Neuronal stem cell (in vitro differentiated cells): ENCODE data around the gene CTTNBP2.

ENCODE experiments used
- DNase-seq: peaks from one replicate; pipeline ENCODE4 v3.0.0-alpha.2; 2013; ENCODE audit warnings: low spot score
- H2AFZ ChIP-seq: one replicate; pipeline ENCODE4 v1.6.1; 2013; ENCODE audit warnings: mild to moderate bottlenecking, low read length, inconsistent platforms
- H2AK5ac ChIP-seq: 2 replicates; pipeline ENCODE4 v1.6.1; 2013; ENCODE audit warnings: low read depth, mild to moderate bottlenecking, inconsistent platforms, low read length, moderate library complexity, mixed read lengths
- H2BK120ac ChIP-seq: 2 replicates; pipeline ENCODE4 v1.6.1; 2013; ENCODE audit warnings: low read depth, mild to moderate bottlenecking, inconsistent platforms, low read length, moderate library complexity, mixed read lengths
- H2BK12ac ChIP-seq: one replicate; pipeline ENCODE4 v1.6.1; 2013; ENCODE audit warnings: low read length, inconsistent platforms
- H2BK15ac ChIP-seq: 2 replicates; pipeline ENCODE4 v1.6.1; 2013; ENCODE audit warnings: mild to moderate bottlenecking, low read length, inconsistent platforms, mixed read lengths
- H2BK5ac ChIP-seq: one replicate; pipeline ENCODE4 v1.6.1; 2013; ENCODE audit warnings: inconsistent platforms, mild to moderate bottlenecking, low read length, moderate library complexity
- H3K14ac ChIP-seq: one replicate; pipeline ENCODE4 v1.6.1; 2013; ENCODE audit warnings: low read length, inconsistent platforms
- H3K18ac ChIP-seq: 2 replicates; pipeline ENCODE4 v1.6.1; 2013; ENCODE audit warnings: low read length, inconsistent platforms
- H3K23ac ChIP-seq: 2 replicates; pipeline ENCODE4 v1.6.1; 2013; ENCODE audit warnings: low read depth, mild to moderate bottlenecking, mixed read lengths, low read length, inconsistent platforms; ENCODE audit not compliant: poor library complexity
- H3K27ac ChIP-seq: replicated peaks from 3 replicates; pipeline ENCODE4 v1.5.1; 2013; ENCODE audit warnings: low read length, inconsistent platforms
- H3K27me3 ChIP-seq, 3 experiments: 2 replicates each; pipeline ENCODE4 v1.6.1; 2013; ENCODE audit warnings: low read length in 3 of 3, mild to moderate bottlenecking in 2 of 3, inconsistent platforms in 1 of 3, low read depth in 1 of 3, mixed read lengths in 1 of 3, moderate library complexity in 1 of 3; ENCODE audit not compliant: control insufficient read depth in 3 of 3, insufficient read depth in 3 of 3
- H3K36me3 ChIP-seq, 2 donors: replicated peaks in 1 of 2; 2 replicates each; pipeline ENCODE4 v1.6.1; 2013; ENCODE audit warnings: low read length in 2 of 2; ENCODE audit not compliant: control insufficient read depth in 2 of 2, insufficient read depth in 2 of 2
- H3K4ac ChIP-seq: 2 replicates; pipeline ENCODE4 v1.6.1; 2013; ENCODE audit warnings: inconsistent platforms, mild to moderate bottlenecking, low read length, moderate library complexity
- H3K4me1 ChIP-seq, 2 donors: 1 replicate in 1 of 2; 2 replicates in 1 of 2; pipeline ENCODE4 v1.6.1; 2013; ENCODE audit warnings: low read length in 2 of 2, low read depth in 1 of 2; ENCODE audit not compliant: control insufficient read depth in 2 of 2, insufficient read depth in 1 of 2
- H3K4me2 ChIP-seq: one replicate; pipeline ENCODE4 v1.6.1; 2013; ENCODE audit warnings: mild to moderate bottlenecking, low read length, inconsistent platforms; ENCODE audit not compliant: insufficient read depth, poor library complexity, severe bottlenecking
- H3K4me3 ChIP-seq, 2 donors: 2 replicates each; pipeline ENCODE4 v1.5.1; 2013; ENCODE audit warnings: low read length in 2 of 2, mild to moderate bottlenecking in 2 of 2, inconsistent platforms in 1 of 2, moderate library complexity in 1 of 2
- H3K79me1 ChIP-seq: one replicate; pipeline ENCODE4 v1.6.1; 2013; ENCODE audit warnings: low read depth, mild to moderate bottlenecking, inconsistent platforms, low read length, moderate library complexity
- H3K9ac ChIP-seq: one replicate; pipeline ENCODE4 v1.6.1; 2013; ENCODE audit warnings: mild to moderate bottlenecking, low read depth, low read length, inconsistent platforms; ENCODE audit not compliant: poor library complexity
- H3K9me3 ChIP-seq, 2 donors: replicated peaks in 1 of 2; 2 replicates each; pipeline versions ENCODE3 to v1.6.1; 2013; ENCODE audit warnings: low read length in 2 of 2, mild to moderate bottlenecking in 2 of 2, inconsistent platforms in 1 of 2, low read depth in 1 of 2, mixed read lengths in 1 of 2, moderate library complexity in 1 of 2; ENCODE audit not compliant: control insufficient read depth in 2 of 2, insufficient read depth in 1 of 2
- H4K8ac ChIP-seq: one replicate; pipeline ENCODE4 v1.6.1; 2013; ENCODE audit warnings: low read depth, mild to moderate bottlenecking, inconsistent platforms, low read length, moderate library complexity
- H4K91ac ChIP-seq: one replicate; pipeline ENCODE4 v1.6.1; 2013; ENCODE audit warnings: low read length, low read depth, mild to moderate bottlenecking, inconsistent platforms; ENCODE audit not compliant: poor library complexity
- WGBS, 2 donors: extraction: QIAGEN DNeasy Blood & Tissue Kit; methylation state at CpG; one replicate each; pipeline ENCODE4 v1.1.7; 2013; ENCODE audit warnings: missing lambda C conversion rate in 2 of 2, mixed read lengths in 1 of 2; ENCODE audit not compliant: insufficient read length in 2 of 2, insufficient replicate concordance in 1 of 2; ENCODE audit errors: extremely low coverage in 2 of 2; 5-methylcytosine and 5-hydroxymethylcytosine counted together

CTTNBP2 gene

DNA sequence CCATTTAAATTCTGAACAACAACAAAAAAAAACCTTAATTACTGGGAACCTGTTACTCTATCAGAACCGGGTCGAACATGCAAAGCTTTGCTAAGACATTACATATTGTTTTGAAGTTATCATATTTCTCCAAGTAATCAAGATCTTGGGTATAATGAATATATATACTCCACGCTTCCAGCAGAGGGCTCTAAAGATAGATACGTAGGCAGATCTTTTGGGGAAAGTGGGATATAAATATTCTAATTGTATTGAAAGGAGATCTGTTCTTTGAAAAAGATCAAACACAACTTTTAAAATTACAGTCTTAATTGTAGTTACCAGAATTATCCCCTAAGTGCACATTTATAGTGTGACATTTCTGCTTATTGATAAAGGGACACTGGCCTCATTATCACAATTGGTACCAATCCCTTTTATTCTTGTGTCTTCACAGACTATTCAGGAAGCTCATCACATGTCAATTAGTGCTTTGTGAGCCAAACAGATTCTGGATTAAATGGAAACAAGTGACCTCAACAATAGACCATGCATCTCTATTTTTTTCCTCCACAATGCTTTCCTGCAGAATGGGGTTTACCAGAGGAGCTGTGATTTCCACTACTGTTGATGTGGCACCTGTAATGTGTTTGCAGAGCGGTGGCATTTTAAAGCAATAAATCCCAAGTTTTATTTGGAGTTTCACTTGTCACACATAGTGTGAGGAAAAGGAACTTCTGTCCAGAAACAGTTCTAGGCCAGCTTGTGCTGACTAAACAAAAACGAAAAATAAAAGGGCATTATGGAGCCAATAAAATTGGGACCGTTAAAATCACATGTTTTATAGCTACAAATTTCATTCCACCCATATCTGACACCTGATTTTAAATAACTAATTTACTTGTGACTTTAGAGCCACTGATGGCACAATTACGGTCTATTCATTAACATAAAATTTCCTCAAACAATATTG is 122.4 kb downstream of the CTTNBP2 start:
- no peak overlapping the region for H3K9ac ChIP-seq
- H3K4me3 ChIP-seq = no peak overlapping the region
- no peak overlapping the region for H2BK5ac ChIP-seq
- H4K91ac ChIP-seq = no peak overlapping the region
- no peaks in the 10 kb centered on the region for H3K79me1 ChIP-seq
- no peak overlapping the region for H4K8ac ChIP-seq
- H2BK12ac ChIP-seq = no peak overlapping the region
- H2BK15ac ChIP-seq = no peak overlapping the region
- H3K4ac ChIP-seq = no peak overlapping the region
- no peaks in the 10 kb centered on the region for H3K9me3 ChIP-seq
- no peak overlapping the region for H3K27ac ChIP-seq
- no peak overlapping the region for H2BK120ac ChIP-seq
- no CpG with 5 or more reads among the region's 8 CpGs for WGBS, 2 donors
- no peak overlapping the region for H2AK5ac ChIP-seq
- no peak overlapping the region for H3K23ac ChIP-seq
- DNase-seq = peak; percentile 54
- H3K4me2 ChIP-seq = no peak overlapping the region
- peaks cover 0 to 1% of the 10 kb centered on the region in 2 donors for H3K36me3 ChIP-seq
- H3K4me1 ChIP-seq = peaks cover 0 to 9% of the 10 kb centered on the region in 2 donors
- H3K27me3 ChIP-seq = no peaks in the 10 kb centered on the region
- no peak overlapping the region for H3K14ac ChIP-seq
- no peak overlapping the region for H3K18ac ChIP-seq
- H2AFZ ChIP-seq = no peak overlapping the region

DNA sequence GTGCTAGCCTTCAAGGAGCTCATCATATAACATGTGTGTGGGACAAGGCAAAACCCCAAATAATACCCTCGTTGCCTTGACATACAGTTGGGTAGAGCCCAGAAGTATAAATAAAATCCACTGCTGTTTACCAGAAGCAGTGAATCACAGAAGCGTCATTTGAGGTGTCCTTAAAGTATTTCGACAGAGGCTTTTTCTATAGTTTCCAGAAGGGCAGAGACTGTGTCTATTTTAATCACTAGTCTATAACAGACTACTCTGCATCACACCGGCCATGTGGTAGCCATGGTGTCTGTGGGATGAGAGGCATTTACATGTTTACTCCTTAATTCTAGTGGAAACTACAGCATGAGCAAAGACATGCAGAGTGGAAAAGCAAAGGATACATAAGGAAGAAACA is 131.3 kb downstream of the CTTNBP2 start:
- H3K79me1 ChIP-seq = no peaks in the 10 kb centered on the region
- H3K9me3 ChIP-seq = no peaks in the 10 kb centered on the region
- H2BK12ac ChIP-seq = no peak overlapping the region
- no peak for DNase-seq
- WGBS, 2 donors = no CpG with 5 or more reads among the region's 4 CpGs
- no peak overlapping the region for H3K27ac ChIP-seq
- no peak overlapping the region for H3K18ac ChIP-seq
- no peak overlapping the region for H2BK120ac ChIP-seq
- H3K27me3 ChIP-seq = no peaks in the 10 kb centered on the region
- H2BK5ac ChIP-seq = no peak overlapping the region
- no peak overlapping the region for H3K4me2 ChIP-seq
- H2BK15ac ChIP-seq = no peak overlapping the region
- H3K4ac ChIP-seq = no peak overlapping the region
- no peak overlapping the region for H2AFZ ChIP-seq
- no peak overlapping the region for H3K14ac ChIP-seq
- H3K23ac ChIP-seq = no peak overlapping the region
- no peak overlapping the region for H2AK5ac ChIP-seq
- no peak overlapping the region for H3K4me3 ChIP-seq
- H4K91ac ChIP-seq = no peak overlapping the region
- H3K36me3 ChIP-seq = peaks cover 0 to 2% of the 10 kb centered on the region in 2 donors
- H3K9ac ChIP-seq = no peak overlapping the region
- no peak overlapping the region for H4K8ac ChIP-seq
- peaks cover 4 to 7% of the 10 kb centered on the region in 2 donors for H3K4me1 ChIP-seq

DNA sequence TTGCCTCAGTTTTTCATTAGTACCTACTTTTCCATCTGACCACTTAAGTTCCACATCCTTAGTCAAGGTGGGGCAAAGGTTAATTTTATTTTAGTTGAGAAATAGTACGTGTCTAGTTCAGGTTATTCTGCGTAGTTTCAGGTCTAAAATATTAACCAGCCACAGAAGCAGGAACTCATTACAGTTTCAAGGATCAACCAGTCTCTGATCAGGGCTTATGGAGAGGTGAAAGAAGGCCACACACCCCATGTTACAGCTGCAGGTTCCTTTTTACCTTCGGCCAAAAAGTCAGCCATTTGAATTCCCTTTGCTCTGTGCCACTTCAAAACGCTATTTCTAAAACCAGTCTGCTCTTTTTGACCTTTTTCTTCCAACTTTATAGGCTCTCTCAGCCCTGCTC is 134.2 kb downstream of the CTTNBP2 start:
- no peaks in the 10 kb centered on the region for H3K79me1 ChIP-seq
- no peaks in the 10 kb centered on the region for H3K9me3 ChIP-seq
- H3K4me1 ChIP-seq = peaks cover 4 to 7% of the 10 kb centered on the region in 2 donors
- H4K91ac ChIP-seq = no peak overlapping the region
- no peak for DNase-seq
- no peak overlapping the region for H2BK5ac ChIP-seq
- H4K8ac ChIP-seq = no peak overlapping the region
- H3K9ac ChIP-seq = no peak overlapping the region
- H3K23ac ChIP-seq = no peak overlapping the region
- no peak overlapping the region for H2BK15ac ChIP-seq
- no peak overlapping the region for H3K18ac ChIP-seq
- H2AK5ac ChIP-seq = no peak overlapping the region
- no peak overlapping the region for H3K4ac ChIP-seq
- peaks cover 0 to 4% of the 10 kb centered on the region in 2 donors for H3K36me3 ChIP-seq
- H2AFZ ChIP-seq = no peak overlapping the region
- no peak overlapping the region for H3K4me2 ChIP-seq
- H2BK12ac ChIP-seq = no peak overlapping the region
- H3K27ac ChIP-seq = no peak overlapping the region
- no peaks in the 10 kb centered on the region for H3K27me3 ChIP-seq
- no peak overlapping the region for H3K14ac ChIP-seq
- WGBS, 2 donors = no CpG with 5 or more reads among the region's 4 CpGs
- no peak overlapping the region for H2BK120ac ChIP-seq
- H3K4me3 ChIP-seq = no peak overlapping the region

DNA sequence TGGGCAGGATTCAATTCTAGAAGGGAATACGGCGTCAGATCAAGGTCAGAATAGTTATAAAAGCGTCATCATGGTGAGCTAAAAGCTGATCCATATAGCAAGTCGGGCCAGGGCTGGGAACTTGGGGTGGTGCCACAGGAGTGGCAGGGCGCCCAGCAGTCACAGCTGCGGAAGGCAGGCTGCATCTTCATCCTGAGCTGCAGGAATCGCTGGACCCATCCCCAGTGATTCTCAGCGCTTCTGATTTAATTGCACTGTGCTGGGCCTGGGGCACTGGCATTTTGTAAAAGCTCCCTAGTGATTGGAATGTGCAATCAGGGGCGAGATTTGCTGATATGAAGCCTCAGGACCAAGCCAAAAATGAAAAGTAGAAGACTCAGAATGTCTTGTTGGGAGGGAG is 135.3 kb downstream of the CTTNBP2 start:
- Histone ChIP-seq H3K4me2 (no peak overlapping the region), H3K9ac (no peak overlapping the region), H2BK5ac (no peak overlapping the region), H3K79me1 (no peaks in the 10 kb centered on the region), H3K36me3 (peaks cover 0 to 9% of the 10 kb centered on the region in 2 donors), H2BK15ac (no peak overlapping the region), H3K23ac (no peak overlapping the region), H2AFZ (no peak overlapping the region), H3K4me1 (peaks cover 4 to 7% of the 10 kb centered on the region in 2 donors), H3K27ac (no peak overlapping the region), H4K91ac (no peak overlapping the region), H3K4me3 (no peak overlapping the region), H3K9me3 (no peaks in the 10 kb centered on the region), H2BK12ac (no peak overlapping the region), H3K18ac (no peak overlapping the region), H3K4ac (no peak overlapping the region), H3K27me3 (no peaks in the 10 kb centered on the region), H2AK5ac (no peak overlapping the region), H4K8ac (no peak overlapping the region), H3K14ac (no peak overlapping the region), H2BK120ac (no peak overlapping the region)
- DNase-seq = no peak
- WGBS, 2 donors = no CpG with 5 or more reads among the region's 9 CpGs
